GM23338 (cell line): ENCODE data around the gene SIRPA. TPM values are rescaled to one million over a fixed set of nuclear protein-coding genes. Genes with fewer than 3 reads are reported as not detected.

Source experiments
- ATAC-seq: fragments of 200-7000 bp; cut with Tn5 transposase; 3 replicates; pipeline ENCODE4 v1.9.1; 2020
- DNase-seq: peaks from one replicate; pipeline ENCODE4 v3.0.0-alpha.2; 2015; ENCODE audit warnings: low spot score
- H2AFZ ChIP-seq: fragments of 200-600 bp; sonication (generic); 2 replicates; pipeline ENCODE4 v1.8.0; 2016; ENCODE audit warnings: antibody characterized with exemption, mild to moderate bottlenecking, moderate library complexity
- H3F3A ChIP-seq: fragments of 200-600 bp; sonication (generic); replicated peaks from 2 replicates; pipeline ENCODE4 v1.8.0; 2017; ENCODE audit warnings: antibody characterized with exemption, mixed run types, low read depth
- H3K27ac ChIP-seq: fragments of 200-600 bp; sonication (generic); 2 replicates; pipeline ENCODE4 v1.6.1; 2016; ENCODE audit warnings: low read depth
- H3K27me3 ChIP-seq: fragments of 200-600 bp; sonication (generic); 2 replicates; pipeline ENCODE4 v1.8.0; 2016; ENCODE audit warnings: mild to moderate bottlenecking, mixed run types, moderate library complexity; ENCODE audit not compliant: insufficient read depth
- H3K36me3 ChIP-seq: fragments of 200-600 bp; sonication (generic); 2 replicates; pipeline ENCODE4 v1.8.0; 2016; ENCODE audit warnings: mild to moderate bottlenecking; ENCODE audit not compliant: insufficient read depth
- H3K4me1 ChIP-seq: fragments of 200-600 bp; sonication (generic); 2 replicates; pipeline ENCODE4 v1.8.0; 2016; ENCODE audit warnings: mild to moderate bottlenecking, moderate library complexity; ENCODE audit not compliant: insufficient read depth
- H3K4me2 ChIP-seq: fragments of 200-600 bp; sonication (generic); 2 replicates; pipeline ENCODE4 v1.7.1; 2017; ENCODE audit warnings: mixed run types
- H3K4me3 ChIP-seq: fragments of 200-600 bp; sonication (generic); 2 replicates; pipeline ENCODE4 v1.6.1; 2016; ENCODE audit warnings: mixed run types
- H3K79me2 ChIP-seq: fragments of 200-600 bp; sonication (generic); replicated peaks from 2 replicates; pipeline ENCODE4 v1.8.0; 2017; ENCODE audit warnings: mild to moderate bottlenecking; ENCODE audit not compliant: insufficient read depth
- H3K9me2 ChIP-seq: fragments of 200-600 bp; sonication (generic); 2 replicates; pipeline ENCODE4 v1.8.0; 2017; ENCODE audit not compliant: insufficient read depth
- H4K20me1 ChIP-seq: fragments of 200-600 bp; sonication (generic); replicated peaks from 2 replicates; pipeline ENCODE4 v1.8.0; 2017; ENCODE audit warnings: mild to moderate bottlenecking; ENCODE audit not compliant: insufficient read depth
- H3K27ac Mint-ChIP-seq: 2 replicates; pipeline ENCODE4 v1.8.0; 2020; ENCODE audit warnings: inconsistent platforms, mild to moderate bottlenecking, moderate library complexity, mixed read lengths
- H3K27me3 Mint-ChIP-seq: 3 replicates; pipeline ENCODE4 v1.8.0; 2022; ENCODE audit warnings: low read depth, mild to moderate bottlenecking, moderate library complexity, mixed read lengths, inconsistent platforms; ENCODE audit not compliant: insufficient read depth, poor library complexity
- H3K36me3 Mint-ChIP-seq: 3 replicates; pipeline ENCODE4 v1.8.0; 2021; ENCODE audit warnings: low read depth, mild to moderate bottlenecking, inconsistent platforms, moderate library complexity, mixed read lengths
- H3K4me1 Mint-ChIP-seq: 3 replicates; pipeline ENCODE4 v1.8.0; 2020; ENCODE audit warnings: mild to moderate bottlenecking, inconsistent platforms, mixed read lengths
- H3K4me3 Mint-ChIP-seq: 3 replicates; pipeline ENCODE4 v1.8.0; 2021; ENCODE audit warnings: moderate library complexity, mild to moderate bottlenecking, inconsistent platforms, mixed read lengths
- H3K9me3 Mint-ChIP-seq: 3 replicates; pipeline ENCODE4 v1.8.0; 2020; ENCODE audit warnings: moderate library complexity, mild to moderate bottlenecking, inconsistent platforms, mixed read lengths
- EZH2 ChIP-seq: fragments of 200-600 bp; sonication (generic); IDR thresholded peaks from one replicate; pipeline ENCODE4 v1.8.0; 2017; ENCODE audit warnings: antibody characterized with exemption, mild to moderate bottlenecking, low read depth; ENCODE audit not compliant: unreplicated experiment
- EZH2phosphoT487 ChIP-seq: fragments of 200-600 bp; sonication (generic); IDR thresholded peaks from one replicate; pipeline ENCODE4 v1.8.1; 2018; ENCODE audit warnings: antibody characterized with exemption; ENCODE audit not compliant: unreplicated experiment
- JUNB ChIP-seq: IDR thresholded peaks from one replicate; pipeline ENCODE4 v1.6.1; 2016; ENCODE audit warnings: antibody characterized with exemption; ENCODE audit not compliant: unreplicated experiment
- NANOG ChIP-seq: IDR thresholded peaks from 2 replicates; pipeline ENCODE4 v1.6.1; 2016; ENCODE audit warnings: antibody characterized with exemption, borderline replicate concordance
- POLR2AphosphoS5 ChIP-seq: IDR thresholded peaks from 2 replicates; pipeline ENCODE4 v1.6.1; 2016; ENCODE audit warnings: antibody characterized with exemption, low read depth
- REST ChIP-seq: IDR thresholded peaks from one replicate; pipeline ENCODE4 v1.6.1; 2018; ENCODE audit warnings: antibody characterized with exemption; ENCODE audit not compliant: unreplicated experiment
- ZNF331 ChIP-seq: fragments of 250-450 bp; sonication (Bioruptor Pico); IDR thresholded peaks from 2 replicates; pipeline ENCODE4 v1.5.0; 2020; ENCODE audit warnings: low read depth, mild to moderate bottlenecking, moderate library complexity
- ZNF462 ChIP-seq: fragments of 250-450 bp; sonication (Bioruptor Pico); IDR thresholded peaks from 2 replicates; pipeline ENCODE4 v1.5.0; 2020; ENCODE audit warnings: mild to moderate bottlenecking, moderate library complexity
- polyA plus RNA-seq: library from polyadenylated mRNA; unstranded; fragments of >200 nt; fragmentation: Nextera tagmentation; extraction: Ambion mirVana; gene quantifications from 2 replicates; pipeline ENCODE4 v1.2.1, GENCODE V29; 2016
- total RNA-seq: library from RNA; depleted of rRNA; stranded (reverse); fragments of >200 nt; shearing (Covaris generic); gene quantifications from 2 replicates; pipeline ENCODE4 v1.2.3, GENCODE V29; 2014

The SIRPA gene
- total and polyA plus RNA-seq, 2 experiments from 2014 or later = 1.2 to 2.9 TPM

- TF ChIP-seq REST (no peak), JUNB (no peak), EZH2 (no peak), EZH2phosphoT487 (no peak), POLR2AphosphoS5 (no peak)
These were observed 38.9 kb downstream of the SIRPA start (continued) for GRCh38 chr20:1934156-1934555.

GRCh38 chr20:1934721-1935573 lies 39.7 kb downstream of the SIRPA start:
- Histone ChIP-seq H3K27me3 (no peaks in the 10 kb centered on the region), H3K36me3 (no peaks in the 10 kb centered on the region), H3F3A (no peaks in the 10 kb centered on the region), H3K9me2 (no peaks in the 10 kb centered on the region), H3K4me3 (no peak overlapping the region), H3K4me2 (no peak overlapping the region), H3K79me2 (no peaks in the 10 kb centered on the region), H3K4me1 (no peaks in the 10 kb centered on the region; the same call in 1 of the 2 replicates), H2AFZ (no peak overlapping the region), H4K20me1 (no peaks in the 10 kb centered on the region), H3K27ac (no peak overlapping the region)
- Mint-ChIP-seq H3K4me1 (0 out of 3 replicates have a peak, but pooled peaks cover 2% of the 10 kb centered on the region), H3K27me3 (peaks cover 4% of the 10 kb centered on the region), H3K27ac (no peak overlapping the region), H3K9me3 (no peaks in the 10 kb centered on the region), H3K4me3 (no peak overlapping the region), H3K36me3 (peaks cover 3% of the 10 kb centered on the region; the same call in 1 of the 3 replicates)
- DNase-seq (no peak), ATAC-seq (no peak)
- TF ChIP-seq ZNF462 (CRISPR knock-in tag) = no peak
- TF ChIP-seq NANOG = no peak
- TF ChIP-seq ZNF331 = no peak
- TF ChIP-seq EZH2phosphoT487 = no peak
